Osteoblast (primary cell): ENCODE data around the gene LHPP. TPM values are rescaled to one million over a fixed set of nuclear protein-coding genes. Genes with fewer than 3 reads are reported as not detected.

Source experiments
- DNase-seq: peaks from one replicate; pipeline ENCODE4 v3.0.0; 2011; ENCODE audit warnings: low spot score, mixed read lengths; ENCODE audit not compliant: insufficient read length; ENCODE audit errors: missing footprints
- H2AFZ ChIP-seq: 2 replicates; pipeline ENCODE4 v1.6.0; 2011; ENCODE audit warnings: mild to moderate bottlenecking, low read length
- H3K27ac ChIP-seq: 2 replicates; pipeline ENCODE4 v1.5.1; 2011; ENCODE audit warnings: mild to moderate bottlenecking, low read depth, low read length, moderate library complexity
- H3K27me3 ChIP-seq: 2 replicates; pipeline ENCODE4 v1.6.0; 2012; ENCODE audit warnings: mild to moderate bottlenecking, control low read depth, inconsistent platforms, low read length, moderate library complexity; ENCODE audit not compliant: insufficient read depth
- H3K36me3 ChIP-seq: 2 replicates; pipeline ENCODE4 v1.5.1; 2011; ENCODE audit warnings: mild to moderate bottlenecking, low read length, control low read depth, moderate library complexity; ENCODE audit not compliant: insufficient read depth
- H3K4me1 ChIP-seq: 2 replicates; pipeline ENCODE4 v1.5.1; 2011; ENCODE audit warnings: mild to moderate bottlenecking, low read length, control low read depth, moderate library complexity; ENCODE audit not compliant: insufficient read depth
- H3K4me2 ChIP-seq: 2 replicates; pipeline ENCODE4 v1.6.0; 2011; ENCODE audit warnings: mild to moderate bottlenecking, low read length; ENCODE audit not compliant: insufficient read depth
- H3K4me3 ChIP-seq: fragments of 200-600 bp; sonication (generic); 3 replicates; pipeline ENCODE4 v1.5.1; 2012; ENCODE audit warnings: mild to moderate bottlenecking, low read length, inconsistent platforms; ENCODE audit not compliant: insufficient read depth
- H3K79me2 ChIP-seq: 2 replicates; pipeline ENCODE4 v1.6.0; 2012; ENCODE audit warnings: mild to moderate bottlenecking, low read length, control low read depth, inconsistent platforms; ENCODE audit not compliant: insufficient read depth
- H3K9me3 ChIP-seq: 2 replicates; pipeline ENCODE4 v1.5.1; 2011; ENCODE audit warnings: low read depth, low read length, control low read depth
- H4K20me1 ChIP-seq: 2 replicates; pipeline ENCODE4 v1.6.0; 2012; ENCODE audit warnings: mild to moderate bottlenecking, low read length, control low read depth; ENCODE audit not compliant: insufficient read depth
- CTCF ChIP-seq: IDR thresholded peaks from 2 replicates; pipeline ENCODE4 v1.5.1; 2011; ENCODE audit warnings: mild to moderate bottlenecking, low read depth, low read length, moderate library complexity; ENCODE audit errors: extremely low read depth
- total RNA-seq: library from RNA; depleted of rRNA; stranded (reverse); fragments of >200 nt; gene quantifications from 2 replicates; pipeline ENCODE4 v1.2.3, GENCODE V29; 2012

Gene LHPP
- total RNA-seq, 1 donor, result 17.7 TPM

GRCh38 chr10:124472071-124472470 lies 10.4 kb downstream of the LHPP start:
- Histone ChIP-seq H3K4me3 (no peak overlapping the region), H3K9me3 (no peaks in the 10 kb centered on the region), H3K27me3 (no peaks in the 10 kb centered on the region), H2AFZ (no peak overlapping the region), H3K4me2 (no peak overlapping the region), H3K79me2 (no peaks in the 10 kb centered on the region), H3K27ac (no peak overlapping the region), H3K4me1 (no peaks in the 10 kb centered on the region), H4K20me1 (peaks cover 11% of the 10 kb centered on the region), H3K36me3 (no peaks in the 10 kb centered on the region)
- TF ChIP-seq CTCF, result no peak
- DNase-seq, result no peak

DNA sequence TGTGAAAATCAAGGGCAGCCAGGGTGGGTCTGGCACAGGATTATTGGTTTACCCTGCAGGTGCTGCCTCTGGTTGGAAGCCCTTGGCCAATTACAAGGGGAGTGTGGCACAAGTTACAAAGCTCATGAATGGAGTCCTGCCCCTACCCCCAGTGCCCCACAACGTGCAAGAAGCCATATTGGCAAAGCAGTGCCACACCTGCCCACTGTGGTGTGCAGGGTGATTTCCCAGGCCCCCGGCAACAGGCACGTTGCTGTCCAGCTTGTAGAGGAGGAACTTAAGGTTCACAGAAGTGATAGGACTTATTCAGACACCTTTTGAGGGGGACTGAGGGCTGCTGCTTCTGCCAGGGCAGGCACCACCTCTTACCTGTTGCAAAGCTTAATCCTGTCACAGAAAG lies 11.4 kb downstream of the LHPP start:
- DNase-seq, result no peak
- Histone ChIP-seq H4K20me1 (peaks cover 15% of the 10 kb centered on the region), H3K9me3 (no peaks in the 10 kb centered on the region), H3K4me1 (no peaks in the 10 kb centered on the region), H3K36me3 (no peaks in the 10 kb centered on the region), H3K79me2 (no peaks in the 10 kb centered on the region), H2AFZ (no peak overlapping the region), H3K4me2 (no peak overlapping the region), H3K4me3 (no peak overlapping the region), H3K27me3 (no peaks in the 10 kb centered on the region), H3K27ac (no peak overlapping the region)
- no peak for TF ChIP-seq CTCF

DNA sequence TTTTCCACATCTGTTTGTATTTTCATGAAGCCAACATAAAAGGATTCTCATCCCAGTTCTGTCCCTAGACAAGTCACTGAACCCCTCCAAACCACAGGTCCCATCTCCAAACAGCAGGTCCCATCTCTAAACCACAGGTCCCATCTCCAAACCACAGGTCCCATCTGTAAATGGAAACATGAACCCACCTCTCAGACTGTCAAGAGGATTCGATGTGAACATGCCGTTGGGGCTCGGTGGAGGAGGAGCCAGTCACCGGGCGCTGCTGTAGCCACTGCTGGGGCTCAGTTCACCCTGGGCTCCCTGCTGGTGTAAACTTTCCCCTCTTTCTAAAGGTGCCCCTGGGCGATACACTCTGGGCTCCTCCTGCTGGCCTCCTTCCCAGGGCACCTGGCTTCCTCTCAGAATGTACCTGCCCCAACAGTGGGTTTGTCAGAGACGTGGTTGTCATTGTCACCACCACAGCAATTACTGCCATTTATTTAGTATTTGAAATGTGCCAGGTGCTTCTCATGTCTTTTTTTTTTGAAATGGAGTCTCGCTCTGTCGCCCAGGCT lies 13.0 kb downstream of the LHPP start:
- Histone ChIP-seq H4K20me1 (peaks cover 18% of the 10 kb centered on the region), H3K4me2 (no peak overlapping the region), H3K27me3 (no peaks in the 10 kb centered on the region), H3K79me2 (no peaks in the 10 kb centered on the region), H3K4me1 (no peaks in the 10 kb centered on the region), H3K9me3 (no peaks in the 10 kb centered on the region), H3K4me3 (no peak overlapping the region), H3K36me3 (no peaks in the 10 kb centered on the region), H3K27ac (no peak overlapping the region), H2AFZ (no peak overlapping the region)
- no peak for TF ChIP-seq CTCF
- DNase-seq, result no peak

DNA sequence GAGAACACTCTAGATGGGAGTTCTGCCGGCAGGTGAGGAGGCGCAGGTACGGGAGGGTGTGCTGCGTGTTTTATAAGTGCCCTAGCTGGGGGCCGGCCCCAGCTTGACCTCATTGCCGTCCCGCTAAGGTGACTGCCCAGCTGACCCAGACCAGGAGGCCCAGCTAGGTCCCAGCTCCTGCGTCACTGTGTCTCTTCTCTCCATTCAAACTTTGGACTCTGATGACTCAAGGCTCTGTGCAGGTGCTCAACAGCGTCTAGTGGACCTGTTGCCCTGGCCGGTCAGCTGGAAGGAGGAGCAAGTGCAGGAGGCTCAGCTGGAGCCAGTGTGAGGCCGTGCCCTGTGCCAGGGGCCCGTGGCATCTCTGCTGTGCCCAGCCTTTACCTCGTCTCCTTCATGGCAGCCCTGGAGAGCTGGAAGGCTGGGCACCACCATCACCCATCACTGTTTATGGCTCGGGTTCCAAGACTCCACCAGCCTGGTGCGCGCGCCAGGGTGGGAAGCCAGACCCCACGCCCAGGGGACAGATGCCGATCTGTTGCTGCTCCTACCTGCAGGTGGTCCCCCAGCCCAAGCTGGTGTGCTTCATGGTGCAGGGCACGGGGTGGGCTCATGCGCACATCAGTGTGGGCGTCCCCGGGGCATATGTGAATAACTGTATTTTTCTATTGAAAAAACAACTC lies 14.6 kb downstream of the LHPP start:
- H3K9me3 ChIP-seq, result no peaks in the 10 kb centered on the region
- no peaks in the 10 kb centered on the region for H3K27me3 ChIP-seq
- no peak overlapping the region for H3K4me3 ChIP-seq
- H4K20me1 ChIP-seq, result peaks cover 17% of the 10 kb centered on the region
- H3K4me1 ChIP-seq, result no peaks in the 10 kb centered on the region
- no peak overlapping the region for H3K4me2 ChIP-seq
- no peak overlapping the region for H2AFZ ChIP-seq
- no peaks in the 10 kb centered on the region for H3K36me3 ChIP-seq
- no peak for DNase-seq
- TF ChIP-seq CTCF, result no peak
- no peak overlapping the region for H3K27ac ChIP-seq
- H3K79me2 ChIP-seq, result no peaks in the 10 kb centered on the region
